HS-5 (cell line): ENCODE data around the gene CXXC5.
A peak's percentile ranks its signal among the peaks of the same experiment; 100 is the strongest.
"Not testable (repeated sequence)": the region's sequence is repeated elsewhere in the genome, so short reads cannot be mapped to it uniquely, and the experiment has no call there.

Experiments used
- DNase-seq: peaks from one replicate; pipeline ENCODE4 v3.0.0-alpha.2; 2012; ENCODE audit warnings: low read depth

The CXXC5 gene

DNA sequence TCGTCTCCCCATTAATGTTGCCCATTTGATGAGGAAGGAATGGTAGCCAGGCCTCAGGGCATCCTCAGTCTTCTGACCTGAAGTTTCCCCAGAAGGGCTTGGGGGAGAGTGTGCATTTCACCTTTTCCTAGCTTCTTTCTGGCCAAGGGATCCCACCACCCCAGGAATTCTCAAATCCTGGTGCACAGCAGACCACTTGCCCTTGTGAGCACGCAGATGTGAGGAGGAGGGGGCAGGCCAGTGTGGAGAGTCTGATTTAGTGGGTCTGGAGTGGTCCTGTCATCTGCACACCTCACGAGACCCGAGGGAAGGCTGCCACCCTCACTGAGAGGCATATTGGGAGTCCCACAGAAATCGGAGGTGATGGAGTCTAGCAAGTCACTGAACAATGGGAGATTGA is 64.3 kb downstream of the CXXC5 start:
- no peak for DNase-seq

DNA sequence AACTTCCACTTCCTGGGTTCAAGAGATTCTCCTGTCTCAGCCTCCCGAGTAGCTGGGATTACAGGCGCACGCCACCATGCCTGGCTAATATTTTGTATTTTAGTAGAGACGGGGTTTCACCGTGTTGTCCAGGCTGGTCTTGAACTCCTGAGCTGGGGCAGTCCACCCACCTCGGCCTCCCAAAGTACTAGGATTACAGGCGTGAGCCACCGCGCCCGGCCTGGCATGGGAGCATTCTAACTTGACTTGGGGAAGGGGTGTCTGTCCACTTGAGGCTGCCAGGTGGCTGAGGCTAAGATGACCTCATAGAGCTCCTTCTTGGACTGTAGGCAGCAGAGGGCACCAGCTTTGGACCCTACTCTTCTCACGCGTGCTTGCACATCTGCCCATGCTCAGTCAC is 65.7 kb downstream of the CXXC5 start:
- DNase-seq = not testable (repeated sequence)

DNA sequence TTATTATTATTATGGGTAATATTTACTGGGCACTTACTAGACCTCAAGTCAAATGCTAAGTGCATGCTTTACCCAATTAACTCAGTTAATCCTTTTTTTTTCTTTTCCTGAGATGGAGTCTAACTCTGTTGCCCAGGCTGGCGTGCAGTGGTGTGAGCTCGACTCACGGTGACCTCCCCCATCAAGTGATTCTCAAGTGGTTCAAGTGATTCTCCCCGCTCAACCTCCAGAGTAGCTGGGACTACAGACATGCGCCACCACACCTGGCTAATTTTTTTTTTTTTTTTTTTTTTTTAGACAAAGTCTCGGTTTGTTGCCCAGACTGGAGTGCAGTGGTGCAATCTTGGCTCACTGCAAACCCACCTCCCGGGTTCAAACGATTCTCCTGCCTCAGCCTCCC is 69.1 kb downstream of the CXXC5 start:
- DNase-seq = no peak

DNA sequence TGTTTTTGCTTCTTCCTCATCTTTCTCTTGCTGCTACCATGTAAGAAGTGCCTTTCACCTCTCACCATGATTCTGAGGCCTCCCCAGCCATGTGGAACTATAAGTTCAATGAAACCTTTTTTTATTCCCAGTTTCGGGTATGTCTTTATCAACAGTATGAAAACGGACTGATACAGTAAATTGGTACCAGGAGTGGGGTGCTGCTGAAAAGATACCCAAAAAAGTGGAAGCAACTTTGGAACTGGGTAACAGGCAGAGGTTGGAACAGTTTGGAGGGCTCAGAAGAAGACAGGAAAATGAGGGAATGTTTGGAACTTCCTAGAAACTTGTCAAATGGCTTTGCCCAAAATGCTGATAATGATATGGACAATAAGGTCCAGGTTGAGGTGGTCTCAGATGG is 70.3 kb downstream of the CXXC5 start:
- DNase-seq = not testable (repeated sequence)

DNA sequence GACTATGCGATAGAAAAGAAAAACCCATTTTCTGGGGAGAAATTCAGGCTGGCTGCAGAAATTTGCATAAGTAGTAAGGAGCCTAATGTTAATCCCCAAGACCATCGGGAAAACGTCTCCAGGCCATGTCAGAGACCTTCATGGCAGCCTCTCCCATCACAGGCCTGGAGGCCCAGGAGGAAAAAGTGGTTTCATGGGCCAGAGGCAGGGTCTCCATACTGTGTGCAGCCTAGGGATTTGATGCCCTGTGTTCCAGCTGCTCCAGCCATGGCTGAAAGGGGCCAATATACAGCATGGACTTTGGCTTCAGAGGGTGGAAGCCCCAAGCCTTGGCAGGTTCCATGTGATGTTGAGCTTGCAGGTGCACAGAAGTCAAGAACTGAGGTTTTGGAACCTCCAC is 71.8 kb downstream of the CXXC5 start:
- DNase-seq = not testable (repeated sequence)

DNA sequence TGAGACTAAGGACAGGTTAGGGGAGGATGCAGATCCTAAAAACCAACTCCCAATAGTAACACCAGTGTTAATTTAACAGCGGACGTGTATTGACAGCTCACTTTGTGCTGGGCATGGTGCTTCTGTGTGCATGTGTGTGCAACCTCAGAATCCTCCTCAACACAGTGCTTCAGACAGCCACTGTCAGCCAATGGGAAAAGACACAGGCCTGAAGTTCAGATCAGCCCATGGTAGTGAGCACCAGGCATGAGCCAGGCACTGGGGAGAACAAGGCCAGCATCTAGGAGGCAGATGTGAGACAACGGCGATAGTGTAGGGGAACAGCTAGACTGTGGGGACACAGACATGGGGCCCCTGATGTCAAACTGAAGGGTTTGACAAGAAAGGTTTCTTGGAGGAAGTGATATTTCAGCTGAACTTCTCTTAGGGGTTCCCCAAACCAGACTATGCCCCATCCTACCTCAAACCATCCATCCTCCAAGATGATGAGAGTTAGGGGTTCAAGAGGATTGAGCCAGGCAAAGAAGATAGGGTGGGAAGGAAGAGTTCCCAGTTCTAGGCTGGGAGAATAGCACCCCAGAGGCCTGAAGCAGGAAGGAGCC is 75.9 kb downstream of the CXXC5 start:
- DNase-seq = no peak

DNA sequence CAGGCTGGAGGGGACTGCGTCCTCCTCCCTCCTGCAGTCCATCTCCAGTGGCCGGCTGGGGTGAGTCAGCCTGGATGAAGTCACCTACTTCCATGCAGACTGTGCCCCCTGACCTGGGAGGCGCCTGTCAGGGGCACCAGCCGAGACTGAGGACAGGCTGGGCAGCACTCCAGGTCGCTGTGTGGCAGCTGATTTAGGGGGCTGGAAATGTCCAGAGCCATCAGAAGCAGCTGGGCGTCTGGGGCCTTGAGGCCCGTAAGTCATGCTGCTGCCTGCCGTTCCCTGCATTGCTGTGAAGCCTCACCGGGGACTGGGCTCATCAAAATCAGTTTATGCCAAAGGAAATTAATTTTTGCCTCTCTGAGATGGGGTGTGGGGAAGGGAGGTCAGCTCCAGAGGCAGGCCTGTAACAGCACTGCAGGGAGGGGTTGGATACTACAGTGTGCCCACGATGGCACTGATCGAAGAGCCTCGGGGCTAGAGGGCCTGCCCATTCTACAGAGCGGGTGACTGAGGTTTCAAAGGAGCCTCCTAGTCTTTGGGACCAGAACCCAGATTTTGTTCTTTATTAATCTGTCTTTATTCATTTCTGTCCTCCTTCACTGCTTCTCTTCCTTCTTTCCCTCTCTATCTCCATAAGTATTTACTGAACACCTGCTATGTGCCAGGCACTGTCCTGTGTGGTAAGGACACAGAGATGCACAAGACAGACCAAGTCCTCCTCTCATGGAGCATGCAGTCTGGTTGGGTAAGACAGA is 77.1 kb downstream of the CXXC5 start:
- DNase-seq = peak; percentile 60

DNA sequence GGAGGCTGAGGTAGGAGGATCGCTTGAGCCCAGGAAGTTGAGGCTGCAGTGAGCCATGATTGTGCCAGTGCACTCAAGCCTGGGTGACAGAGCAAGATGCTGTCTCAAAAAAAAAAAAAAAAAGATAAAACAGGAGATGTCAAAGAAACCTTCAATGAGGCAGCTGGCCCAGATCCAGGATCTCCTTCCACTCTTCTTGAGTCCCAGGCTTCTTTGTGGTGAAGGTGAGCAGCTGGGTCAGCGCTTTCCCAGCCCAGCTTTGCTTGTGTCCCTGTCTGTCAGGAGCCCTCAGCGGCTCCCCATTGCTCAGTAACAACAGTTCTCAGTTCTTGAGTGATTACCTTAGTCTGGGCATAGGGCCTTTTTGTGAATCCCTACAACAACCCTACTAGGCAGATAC is 78.1 kb downstream of the CXXC5 start:
- DNase-seq = no peak

DNA sequence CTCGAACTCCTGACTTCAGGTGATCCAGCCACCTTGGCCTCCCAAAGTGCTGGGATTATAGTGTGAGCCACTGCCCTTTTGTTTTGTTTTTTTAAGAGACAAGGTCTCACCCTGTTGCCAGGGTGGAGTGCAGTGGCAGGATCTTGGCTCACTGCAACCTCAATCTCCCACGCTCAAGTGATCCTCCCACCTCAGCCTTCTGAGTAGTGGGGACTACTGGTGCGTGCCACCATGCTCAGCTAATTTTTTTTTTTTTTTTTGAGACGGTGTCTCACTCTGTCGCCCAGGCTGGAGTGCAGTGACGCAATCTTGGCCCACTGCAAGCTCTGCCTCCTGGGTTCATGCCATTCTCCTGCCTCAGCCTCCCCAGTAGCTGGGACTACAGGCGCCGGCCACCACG is 79.5 kb downstream of the CXXC5 start:
- not testable (repeated sequence) for DNase-seq

DNA sequence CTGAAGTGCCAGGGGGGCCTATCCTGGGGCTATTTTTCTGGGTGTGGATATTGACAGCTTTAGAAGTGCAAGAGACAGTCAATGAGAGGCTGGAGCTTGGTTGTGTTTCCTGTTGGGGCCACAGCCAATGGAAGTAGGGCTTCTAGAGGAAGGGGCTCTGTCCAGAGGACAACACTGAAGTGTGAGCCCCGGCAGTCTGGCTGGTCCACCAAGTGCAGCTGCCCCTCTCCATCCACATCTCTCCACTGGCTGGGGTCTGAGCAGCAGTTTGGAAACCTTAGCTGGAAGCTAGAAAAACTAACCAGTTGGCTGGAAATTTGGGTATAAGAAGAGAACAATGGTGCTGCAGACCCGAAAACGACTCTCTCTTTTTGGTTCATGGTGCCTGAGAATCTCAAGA is 83.1 kb downstream of the CXXC5 start:
- no peak for DNase-seq

DNA sequence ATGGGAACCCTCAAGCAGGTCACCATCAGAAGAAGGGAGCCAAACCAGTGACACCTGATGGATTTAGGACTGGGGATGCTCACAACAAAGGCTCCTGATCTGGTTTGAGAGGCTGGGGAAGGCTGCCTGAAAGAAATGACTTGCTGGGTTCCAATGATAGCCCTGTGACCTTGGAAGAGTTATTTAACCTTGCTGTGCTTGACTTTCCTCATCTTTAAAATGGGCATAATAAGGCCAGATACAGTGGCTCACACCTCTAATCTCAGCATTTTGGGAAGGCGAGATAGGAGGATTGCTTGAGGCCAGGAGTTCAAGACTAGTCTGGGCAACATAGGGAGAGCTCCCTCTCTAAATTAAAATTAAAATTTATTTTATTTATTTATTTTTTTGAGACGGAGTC is 83.9 kb downstream of the CXXC5 start:
- DNase-seq = no peak

DNA sequence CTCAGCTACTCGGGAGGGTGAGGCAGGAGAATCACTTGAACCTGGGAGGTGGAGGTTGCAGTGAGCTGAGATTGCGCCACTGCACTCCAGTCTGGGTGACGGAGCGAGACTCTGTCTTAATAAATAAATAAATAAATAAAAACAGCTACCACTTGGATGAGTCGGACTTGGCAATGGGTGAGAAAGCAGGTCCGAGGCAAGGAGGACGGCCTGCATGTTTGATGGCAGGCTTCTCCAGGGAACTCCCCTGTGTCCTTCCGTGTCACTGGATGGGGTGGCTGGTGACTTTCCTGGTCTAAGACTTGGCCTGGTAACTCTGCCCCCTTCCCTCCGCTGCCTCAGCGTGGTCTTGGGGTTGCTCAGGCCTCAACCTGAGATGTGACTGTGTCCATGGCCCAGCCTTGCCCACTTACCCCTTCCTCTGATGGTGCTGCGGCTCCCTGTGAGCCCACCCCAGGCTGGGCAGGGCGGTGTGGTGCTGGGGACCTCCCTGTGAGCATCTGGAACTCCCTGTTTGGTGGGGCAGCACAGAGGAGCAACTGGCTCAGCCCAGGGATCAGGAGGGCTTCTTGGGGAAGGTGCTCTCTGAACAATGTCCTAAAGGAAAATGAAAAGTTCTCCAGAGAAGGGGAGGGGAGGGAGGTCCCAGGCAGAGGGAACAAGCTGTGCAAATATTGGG is 85.0 kb downstream of the CXXC5 start:
- no peak for DNase-seq
